Measurements from ENCODE around the gene SCYL2. TPM values are rescaled to one million over a fixed set of nuclear protein-coding genes. Genes with fewer than 3 reads are reported as not detected.

The SCYL2 gene
- total and polyA plus RNA-seq, 2 of the 13 experiments (the other 11 are each of a cell fraction or from before 2014, with no cell fraction given), result 11.4 to 28.8 TPM

- TF ChIP-seq ZNF253 (CRISPR knock-in tag; IDR thresholded peaks at IDR 0.05; ENCODE audit: borderline replicate concordance) (no peak), ZNF776 (CRISPR knock-in tag; IDR thresholded peaks at IDR 0.05) (peak; percentile 51; the same call in 1 of the 2 replicates), XRCC5 (optimal IDR thresholded peaks at IDR 0.05; ENCODE audit: low read length) (peak; percentile 32), KDM5A (IDR thresholded peaks at IDR 0.05; ENCODE audit: borderline replicate concordance, low read length) (peak; percentile 80; the same call in 1 of the 2 replicates), HIC2 (CRISPR knock-in tag; IDR thresholded peaks at IDR 0.05; ENCODE audit: low read depth) (peak; percentile 44; the same call in 1 of the 2 replicates), DRAP1 (CRISPR knock-in tag; IDR thresholded peaks at IDR 0.05) (peak; percentile 66; the same call in 1 of the 2 replicates), HOXA3 (CRISPR knock-in tag; IDR thresholded peaks at IDR 0.05) (no peak; the same call in 1 of the 2 replicates), ZSCAN20 (CRISPR knock-in tag; IDR thresholded peaks at IDR 0.05; ENCODE audit: borderline replicate concordance) (no peak), RXRA (CRISPR knock-in tag; IDR thresholded peaks at IDR 0.05) (peak; percentile 26; the same call in 1 of the 2 replicates), GABPA (IDR thresholded peaks at IDR 0.05; ENCODE audit: low read depth, low read length) (peak; percentile 70), GABPA (CRISPR knock-in tag; IDR thresholded peaks at IDR 0.05; ENCODE audit: low read depth) (peak; percentile 93), RAD51 (IDR thresholded peaks at IDR 0.05; ENCODE audit: borderline replicate concordance) (no peak), ZNF12 (CRISPR knock-in tag; IDR thresholded peaks at IDR 0.05) (no peak), RAD21 (CRISPR knock-in tag; IDR thresholded peaks at IDR 0.05) (0 out of 2 replicates have a peak, but pooled peaks have one; percentile 41)
- TF ChIP-seq, protein P1, sequence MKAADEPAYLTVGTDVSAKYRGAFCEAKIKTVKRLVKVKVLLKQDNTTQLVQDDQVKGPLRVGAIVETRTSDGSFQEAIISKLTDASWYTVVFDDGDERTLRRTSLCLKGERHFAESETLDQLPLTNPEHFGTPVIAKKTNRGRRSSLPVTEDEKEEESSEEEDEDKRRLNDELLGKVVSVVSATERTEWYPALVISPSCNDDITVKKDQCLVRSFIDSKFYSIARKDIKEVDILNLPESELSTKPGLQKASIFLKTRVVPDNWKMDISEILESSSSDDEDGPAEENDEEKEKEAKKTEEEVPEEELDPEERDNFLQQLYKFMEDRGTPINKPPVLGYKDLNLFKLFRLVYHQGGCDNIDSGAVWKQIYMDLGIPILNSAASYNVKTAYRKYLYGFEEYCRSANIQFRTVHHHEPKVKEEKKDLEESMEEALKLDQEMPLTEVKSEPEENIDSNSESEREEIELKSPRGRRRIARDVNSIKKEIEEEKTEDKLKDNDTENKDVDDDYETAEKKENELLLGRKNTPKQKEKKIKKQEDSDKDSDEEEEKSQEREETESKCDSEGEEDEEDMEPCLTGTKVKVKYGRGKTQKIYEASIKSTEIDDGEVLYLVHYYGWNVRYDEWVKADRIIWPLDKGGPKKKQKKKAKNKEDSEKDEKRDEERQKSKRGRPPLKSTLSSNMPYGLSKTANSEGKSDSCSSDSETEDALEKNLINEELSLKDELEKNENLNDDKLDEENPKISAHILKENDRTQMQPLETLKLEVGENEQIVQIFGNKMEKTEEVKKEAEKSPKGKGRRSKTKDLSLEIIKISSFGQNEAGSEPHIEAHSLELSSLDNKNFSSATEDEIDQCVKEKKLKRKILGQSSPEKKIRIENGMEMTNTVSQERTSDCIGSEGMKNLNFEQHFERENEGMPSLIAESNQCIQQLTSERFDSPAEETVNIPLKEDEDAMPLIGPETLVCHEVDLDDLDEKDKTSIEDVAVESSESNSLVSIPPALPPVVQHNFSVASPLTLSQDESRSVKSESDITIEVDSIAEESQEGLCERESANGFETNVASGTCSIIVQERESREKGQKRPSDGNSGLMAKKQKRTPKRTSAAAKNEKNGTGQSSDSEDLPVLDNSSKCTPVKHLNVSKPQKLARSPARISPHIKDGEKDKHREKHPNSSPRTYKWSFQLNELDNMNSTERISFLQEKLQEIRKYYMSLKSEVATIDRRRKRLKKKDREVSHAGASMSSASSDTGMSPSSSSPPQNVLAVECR (CRISPR knock-in tag; IDR thresholded peaks at IDR 0.05; ENCODE audit: borderline replicate concordance), result peak; percentile 91
- TF ChIP-seq, protein P2, sequence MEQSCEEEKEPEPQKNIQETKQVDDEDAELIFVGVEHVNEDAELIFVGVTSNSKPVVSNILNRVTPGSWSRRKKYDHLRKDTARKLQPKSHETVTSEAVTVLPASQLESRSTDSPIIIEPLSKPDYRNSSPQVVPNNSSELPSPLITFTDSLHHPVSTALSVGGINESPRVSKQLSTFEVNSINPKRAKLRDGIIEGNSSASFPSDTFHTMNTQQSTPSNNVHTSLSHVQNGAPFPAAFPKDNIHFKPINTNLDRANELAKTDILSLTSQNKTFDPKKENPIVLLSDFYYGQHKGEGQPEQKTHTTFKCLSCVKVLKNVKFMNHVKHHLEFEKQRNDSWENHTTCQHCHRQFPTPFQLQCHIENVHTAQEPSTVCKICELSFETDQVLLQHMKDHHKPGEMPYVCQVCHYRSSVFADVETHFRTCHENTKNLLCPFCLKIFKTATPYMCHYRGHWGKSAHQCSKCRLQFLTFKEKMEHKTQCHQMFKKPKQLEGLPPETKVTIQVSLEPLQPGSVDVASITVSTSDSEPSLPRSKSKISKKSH (CRISPR knock-in tag; IDR thresholded peaks at IDR 0.05; ENCODE audit: borderline replicate concordance), result peak; percentile 51; the same call in 1 of the 2 replicates
Observed at GRCh38 chr12:100266835-100267602, at the start of gene SCYL2, which contains the start of gene DEPDC4 (continued).

All from HepG2 (cell line).